Peyer's patch (tissue), 4 donors: ENCODE results near the gene TMEM126B. TPM values are rescaled to one million over a fixed set of nuclear protein-coding genes. Genes with fewer than 3 reads are reported as not detected.

ENCODE experiments used
- DNase-seq, 3 donors: peaks; one replicate each; pipeline ENCODE4 v3.0.0-alpha.2; 2017 to 2019
- H3K27ac ChIP-seq, 4 donors: fragments of 200-600 bp; sonication (generic); one replicate each; pipeline ENCODE4 v1.5.1; 2016 to 2019
- H3K27me3 ChIP-seq, 2 donors: fragments of 200-600 bp; sonication (generic); one replicate each; pipeline ENCODE4 v1.5.1; 2019
- H3K36me3 ChIP-seq, 3 donors: fragments of 200-600 bp; sonication (generic); one replicate each; pipeline ENCODE4 v1.5.1; 2016 to 2019
- H3K4me1 ChIP-seq, 4 donors: fragments of 200-600 bp; sonication (generic); one replicate each; pipeline ENCODE4 v1.5.1; 2016 to 2019
- H3K4me3 ChIP-seq, 4 donors: fragments of 200-600 bp; sonication (generic); 1 replicate in 3 of 4; 2 replicates in 1 of 4; pipeline ENCODE4 v1.5.1; 2016 to 2019; ENCODE audit warnings: mild to moderate bottlenecking in 1 of 4
- H3K9me3 ChIP-seq, 4 donors: fragments of 200-600 bp; sonication (generic); one replicate each; pipeline ENCODE4 v1.5.1; 2016 to 2019; ENCODE audit warnings: mild to moderate bottlenecking in 1 of 4
- POLR2A ChIP-seq, 2 donors: fragments of 450-650 bp; IDR thresholded peaks; one replicate each; pipeline ENCODE4 v1.5.1; 2017; ENCODE audit warnings: antibody characterized with exemption in 2 of 2, mild to moderate bottlenecking in 2 of 2, moderate library complexity in 2 of 2
- total RNA-seq, 4 donors: library from RNA; depleted of rRNA; stranded (reverse); fragments of >200 nt; gene quantifications; one replicate each; pipeline ENCODE4 v1.1.0, GENCODE V29; 2016
- TF ChIP-seq, protein P1 (sequence below), 6 experiments: fragments of 450-650 bp in 4 of 6; fragments of 200-600 bp in 2 of 6; sonication (generic) in 1 of 6; IDR thresholded peaks; one replicate each; pipeline ENCODE4 v1.5.1; 2017 to 2019; ENCODE audit warnings: antibody characterized with exemption in 6 of 6, mild to moderate bottlenecking in 3 of 6, moderate library complexity in 1 of 6

The TMEM126B gene
- total RNA-seq, 4 donors from 2014 or later, result 26.9 to 52.8 (median 39.9) TPM

GRCh38 chr11:85656777-85657176 is 28.4 kb downstream of the TMEM126B start:
- Histone ChIP-seq H3K9me3 (no peaks in the 10 kb centered on the region), H3K4me1 (peaks cover 0 to 30% (median 3%) of the 10 kb centered on the region in 4 donors), H3K4me3 (no peak overlapping the region), H3K27ac (no peak overlapping the region), H3K27me3 (no peaks in the 10 kb centered on the region), H3K36me3 (peaks cover 0 to 42% (median 0%) of the 10 kb centered on the region in 3 donors)
- TF ChIP-seq, protein P1, sequence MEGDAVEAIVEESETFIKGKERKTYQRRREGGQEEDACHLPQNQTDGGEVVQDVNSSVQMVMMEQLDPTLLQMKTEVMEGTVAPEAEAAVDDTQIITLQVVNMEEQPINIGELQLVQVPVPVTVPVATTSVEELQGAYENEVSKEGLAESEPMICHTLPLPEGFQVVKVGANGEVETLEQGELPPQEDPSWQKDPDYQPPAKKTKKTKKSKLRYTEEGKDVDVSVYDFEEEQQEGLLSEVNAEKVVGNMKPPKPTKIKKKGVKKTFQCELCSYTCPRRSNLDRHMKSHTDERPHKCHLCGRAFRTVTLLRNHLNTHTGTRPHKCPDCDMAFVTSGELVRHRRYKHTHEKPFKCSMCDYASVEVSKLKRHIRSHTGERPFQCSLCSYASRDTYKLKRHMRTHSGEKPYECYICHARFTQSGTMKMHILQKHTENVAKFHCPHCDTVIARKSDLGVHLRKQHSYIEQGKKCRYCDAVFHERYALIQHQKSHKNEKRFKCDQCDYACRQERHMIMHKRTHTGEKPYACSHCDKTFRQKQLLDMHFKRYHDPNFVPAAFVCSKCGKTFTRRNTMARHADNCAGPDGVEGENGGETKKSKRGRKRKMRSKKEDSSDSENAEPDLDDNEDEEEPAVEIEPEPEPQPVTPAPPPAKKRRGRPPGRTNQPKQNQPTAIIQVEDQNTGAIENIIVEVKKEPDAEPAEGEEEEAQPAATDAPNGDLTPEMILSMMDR (IDR thresholded peaks at IDR 0.05), result no peak
- TF ChIP-seq POLR2A (IDR thresholded peaks at IDR 0.05), result no peak
- no peak for DNase-seq

- no peak overlapping the region for H3K4me3 ChIP-seq
- H3K27ac ChIP-seq, result no peak overlapping the region
- H3K36me3 ChIP-seq, result peaks cover 0 to 42% (median 0%) of the 10 kb centered on the region in 3 donors
- DNase-seq, result no peak
- TF ChIP-seq POLR2A (IDR thresholded peaks at IDR 0.05), result no peak
- TF ChIP-seq, protein P1 (IDR thresholded peaks at IDR 0.05), result no peak
- H3K9me3 ChIP-seq, result no peaks in the 10 kb centered on the region
- H3K27me3 ChIP-seq, result no peaks in the 10 kb centered on the region
- peaks cover 0 to 37% (median 6%) of the 10 kb centered on the region in 4 donors for H3K4me1 ChIP-seq
Observed at GRCh38 chr11:85658180-85658579, 29.8 kb downstream of the TMEM126B start.

GRCh38 chr11:85661972-85662664 is 33.7 kb downstream of the TMEM126B start:
- peak overlapping the region in 2 of 4 donors; percentile 69 to 88 for H3K4me3 ChIP-seq
- peaks cover 0 to 47% (median 6%) of the 10 kb centered on the region in 4 donors for H3K4me1 ChIP-seq
- no peaks in the 10 kb centered on the region for H3K9me3 ChIP-seq
- no peaks in the 10 kb centered on the region for H3K27me3 ChIP-seq
- TF ChIP-seq, protein P1 (IDR thresholded peaks at IDR 0.05), result no peak
- TF ChIP-seq POLR2A (IDR thresholded peaks at IDR 0.05), result no peak
- peaks cover 0 to 22% (median 0%) of the 10 kb centered on the region in 3 donors for H3K36me3 ChIP-seq
- H3K27ac ChIP-seq, result no peak overlapping the region
- no peak for DNase-seq

DNA sequence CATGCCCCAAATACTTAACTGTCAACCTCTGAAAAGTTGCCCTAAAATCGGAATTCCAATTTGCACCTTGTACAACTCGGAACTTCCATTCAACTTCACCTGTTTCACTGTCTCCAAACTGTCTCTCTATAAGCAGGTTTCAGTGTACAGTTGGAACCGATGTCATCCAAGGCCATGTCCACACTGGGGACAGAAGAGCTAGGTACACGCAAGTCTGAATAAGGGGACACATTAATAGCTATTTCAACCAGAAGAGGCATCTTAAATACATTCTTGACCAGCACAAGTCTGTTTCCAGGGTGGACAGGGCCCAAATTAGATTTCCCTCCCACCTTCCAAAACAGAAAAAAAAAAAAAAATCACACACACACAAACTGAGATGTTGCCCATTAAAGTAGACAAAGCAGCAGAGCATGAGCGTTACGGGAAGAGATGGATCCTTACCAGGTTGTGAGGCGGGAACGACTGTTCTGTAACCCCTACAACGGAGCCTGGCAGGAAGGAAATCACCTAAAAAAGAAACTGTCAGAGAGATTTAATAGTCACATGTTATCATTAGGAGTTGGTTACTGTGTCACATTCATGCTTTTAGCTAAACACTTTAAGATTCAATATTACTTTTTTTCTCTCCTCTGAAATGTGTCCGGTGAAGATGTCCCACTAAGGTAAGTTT is 34.8 kb downstream of the TMEM126B start:
- Histone ChIP-seq H3K4me3 (peak overlapping the region; percentile 69 to 88 (median 81)), H3K27me3 (no peaks in the 10 kb centered on the region), H3K36me3 (peaks cover 0 to 15% (median 0%) of the 10 kb centered on the region in 3 donors), H3K4me1 (peaks cover 0 to 47% (median 6%) of the 10 kb centered on the region in 4 donors), H3K9me3 (no peaks in the 10 kb centered on the region), H3K27ac (peak overlapping the region; percentile 95 to 98 (median 98))
- TF ChIP-seq, protein P1 (IDR thresholded peaks at IDR 0.05), result no peak
- TF ChIP-seq POLR2A (IDR thresholded peaks at IDR 0.05), result no peak
- DNase-seq, result peak in 1 of 3 donors; percentile 43

DNA sequence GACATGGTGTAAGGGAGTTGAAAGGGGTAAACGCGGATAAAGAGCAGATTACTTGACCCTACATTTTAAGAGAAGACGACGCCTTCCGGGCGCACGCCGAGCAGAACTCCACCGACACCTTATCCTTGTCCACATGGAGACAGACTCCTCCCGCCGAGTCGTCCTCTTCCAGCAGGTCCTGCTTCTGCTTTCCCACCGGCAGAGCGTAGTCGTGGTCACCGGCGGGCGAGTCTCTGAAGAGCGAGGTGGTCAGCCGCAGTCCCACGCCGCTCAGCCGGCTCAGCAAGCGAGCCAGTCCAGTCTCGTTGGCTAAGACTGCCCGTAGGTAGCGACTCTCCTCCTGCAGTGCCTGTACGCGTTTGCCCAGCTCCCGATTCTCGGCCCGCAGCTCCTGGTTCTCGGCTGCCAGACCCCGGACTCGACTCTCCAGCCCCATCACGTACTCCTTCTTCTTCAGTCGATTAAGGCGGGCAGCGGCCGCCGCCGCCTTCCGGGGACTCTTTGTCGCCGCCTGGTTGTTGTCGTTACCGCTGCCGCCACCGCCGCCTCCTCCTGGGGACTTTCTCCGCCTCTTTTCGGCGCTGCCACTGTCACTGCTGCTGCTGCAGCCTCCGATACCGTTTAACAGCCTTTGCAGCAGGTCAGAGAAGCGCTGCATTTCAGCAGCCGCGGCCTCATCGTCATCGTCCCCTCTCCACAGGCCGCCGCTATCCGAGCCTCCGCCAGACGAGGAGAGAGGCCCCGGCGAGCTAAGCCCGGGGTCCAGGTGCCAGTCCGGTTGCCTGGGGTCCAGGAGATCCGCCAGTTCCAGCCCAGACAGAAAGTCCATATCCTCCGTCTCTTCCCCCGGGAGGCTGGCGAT is 35.6 kb downstream of the TMEM126B start:
- Histone ChIP-seq H3K4me3 (peak overlapping the region; percentile 69 to 88 (median 81)), H3K27me3 (no peaks in the 10 kb centered on the region), H3K27ac (peak overlapping the region; percentile 95 to 98 (median 98)), H3K36me3 (peaks cover 0 to 11% (median 0%) of the 10 kb centered on the region in 3 donors), H3K9me3 (no peaks in the 10 kb centered on the region), H3K4me1 (peaks cover 0 to 45% (median 6%) of the 10 kb centered on the region in 4 donors)
- TF ChIP-seq, protein P1 (IDR thresholded peaks at IDR 0.05), result peak; percentile 31 to 83 (median 62)
- TF ChIP-seq POLR2A (IDR thresholded peaks at IDR 0.05), result peak; percentile 29 to 35
- DNase-seq, result peak; percentile 82 to 95 (median 90)
